ENCODE data around the gene PTPRT. TPM values are rescaled to one million over a fixed set of nuclear protein-coding genes. Genes with fewer than 3 reads are reported as not detected.

The PTPRT gene
- total and polyA plus RNA-seq, 2 of the 13 experiments (the other 11 are each of a cell fraction or from before 2014, with no cell fraction given): under 0.01 to 0.09 TPM

DNA sequence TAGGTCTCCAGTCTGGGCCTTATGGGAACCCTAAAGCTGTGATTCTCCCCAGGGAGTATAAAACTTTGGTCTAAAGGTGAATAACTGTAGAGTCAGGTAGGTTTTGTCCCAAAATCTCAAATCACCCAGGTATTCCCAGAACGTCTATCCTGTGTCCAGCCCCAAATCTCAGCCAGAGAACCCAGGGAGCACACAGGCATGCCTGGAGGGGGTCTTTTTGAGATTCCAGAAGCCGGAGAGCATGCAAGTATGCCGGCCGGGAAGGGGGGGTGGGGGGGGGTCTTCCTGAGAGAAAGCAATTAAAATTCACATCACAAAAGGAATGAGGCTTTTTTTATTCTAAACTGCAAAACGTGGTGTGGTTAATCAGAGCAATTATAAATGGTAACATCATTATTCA lies 210.0 kb downstream of the PTPRT start:
- Histone ChIP-seq H3K79me2 (ENCODE audit: insufficient read depth, low read length) (no peaks in the 10 kb centered on the region), H3K4me1 (ENCODE audit: insufficient read depth, low read length) (no peaks in the 10 kb centered on the region), H2AFZ (ENCODE audit: low read length) (no peak overlapping the region), H3K4me3 (replicated peaks in 1 of 3; ENCODE audit: insufficient read depth in 1 of 3, low read depth in 2 of 3, low read length in 3 of 3) (no peak overlapping the region), H4K20me1 (ENCODE audit: insufficient read depth, low read length) (no peaks in the 10 kb centered on the region), H3K27me3 (ENCODE audit: control insufficient read depth in 1 of 2, insufficient read depth in 2 of 2, low read length in 2 of 2) (no peaks in the 10 kb centered on the region; a peak in 1 of 5 replicates), H3K27ac (ENCODE audit: extremely low read length, insufficient read depth, low read length) (no peak overlapping the region), H3K36me3 (replicated peaks in 1 of 2; ENCODE audit: control insufficient read depth in 1 of 2, insufficient read depth in 2 of 2, low read length in 2 of 2) (no peaks in the 10 kb centered on the region), H3K9me3 (ENCODE audit: low read length) (no peaks in the 10 kb centered on the region), H3K4me2 (ENCODE audit: low read depth, low read length) (no peak overlapping the region), H3K9ac (ENCODE audit: insufficient read depth, low read depth, low read length) (no peak overlapping the region)
- BruUV-seq (replicated peaks): no TSS peak
- POLR2A ChIA-PET: no interaction called here
- in situ Hi-C loops (cut with HindIII; ENCODE audit: extremely low pct_ligation_motif_present, low pct_unique_long_range_greater_than_20kb): no loop called here
- no peak for FAIRE-seq
- CTCF ChIA-PET (ENCODE audit: low intra/inter-chr PET ratio, low total read pairs): no interaction called here
- intact Hi-C loops (cut with micrococcal nuclease; ENCODE audit: unreplicated experiment): no loop called here
- TF ChIP-seq CSRNP2 (CRISPR knock-in tag; conservative IDR thresholded peaks at IDR 0.05; ENCODE audit: low read depth): no peak
- no peak for TF ChIP-seq PHF20 (CRISPR knock-in tag; IDR thresholded peaks at IDR 0.05)
- TF ChIP-seq THYN1 (CRISPR knock-in tag; IDR thresholded peaks at IDR 0.05; ENCODE audit: borderline replicate concordance, low read depth): no peak
- TF ChIP-seq HOXA9 (CRISPR knock-in tag; IDR thresholded peaks at IDR 0.05; ENCODE audit: borderline replicate concordance): no peak
- TF ChIP-seq THAP9 (CRISPR knock-in tag; IDR thresholded peaks at IDR 0.05; ENCODE audit: borderline replicate concordance): no peak
- TF ChIP-seq ZNF687 (CRISPR knock-in tag; IDR thresholded peaks at IDR 0.05): no peak
- no peak for TF ChIP-seq ZNF564 (CRISPR knock-in tag; IDR thresholded peaks at IDR 0.05)
- TF ChIP-seq GLI4 (CRISPR knock-in tag; IDR thresholded peaks at IDR 0.05; ENCODE audit: borderline replicate concordance): no peak
- no peak for ATAC-seq
- 7% methylated on average over 5 of the region's 5 CpGs for WGBS (ENCODE audit: low lambda C conversion rate)
- DNase-seq (ENCODE audit: low spot score): no peak
